Measurements from ENCODE around the gene STX19.

STX19 gene

DNA sequence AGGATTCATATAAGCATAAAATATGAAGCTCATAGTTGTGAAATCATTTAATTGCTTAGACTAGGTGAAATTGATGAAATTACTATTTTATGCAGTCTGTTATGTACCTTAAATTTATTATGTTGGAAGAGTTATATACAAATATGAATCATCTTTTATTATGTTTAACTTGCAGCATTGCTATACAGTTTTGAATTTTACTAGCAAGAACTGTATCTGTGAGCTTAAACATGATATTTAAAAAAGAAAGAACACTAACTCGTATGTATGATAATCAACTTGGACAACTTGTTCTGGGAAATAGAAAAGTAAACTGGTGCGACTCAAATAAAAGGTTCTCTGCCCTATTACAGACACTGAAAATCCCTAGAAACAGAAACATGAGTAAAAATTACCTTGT, 1.8 kb downstream of the STX19 start:
- no peak for DNase-seq

- no peak for DNase-seq
Measured at GRCh38 chr3:94024385-94024784, 4.0 kb downstream of the STX19 start.

GRCh38 chr3:94020293-94020692, 8.1 kb downstream of the STX19 start:
- DNase-seq: no peak

DNA sequence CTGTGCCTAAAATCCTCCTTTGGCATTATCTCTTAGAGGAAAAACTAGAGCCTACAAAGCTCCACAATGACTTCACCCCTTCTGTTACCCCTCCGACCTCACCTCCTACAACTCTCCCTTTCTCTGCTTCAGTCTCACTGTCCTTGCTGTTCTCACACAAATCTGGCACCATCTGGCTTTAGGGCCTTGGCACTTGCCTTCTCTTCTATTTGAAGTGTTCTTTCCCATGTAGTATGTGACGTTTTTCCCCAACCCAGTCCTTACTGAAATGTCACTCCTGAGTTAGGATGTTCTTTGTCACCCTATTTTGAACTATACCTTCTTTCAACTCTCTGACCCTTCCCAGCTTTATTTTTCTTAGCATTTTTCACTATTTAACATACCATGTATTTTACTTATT, 8.7 kb downstream of the STX19 start:
- DNase-seq: no peak

DNA sequence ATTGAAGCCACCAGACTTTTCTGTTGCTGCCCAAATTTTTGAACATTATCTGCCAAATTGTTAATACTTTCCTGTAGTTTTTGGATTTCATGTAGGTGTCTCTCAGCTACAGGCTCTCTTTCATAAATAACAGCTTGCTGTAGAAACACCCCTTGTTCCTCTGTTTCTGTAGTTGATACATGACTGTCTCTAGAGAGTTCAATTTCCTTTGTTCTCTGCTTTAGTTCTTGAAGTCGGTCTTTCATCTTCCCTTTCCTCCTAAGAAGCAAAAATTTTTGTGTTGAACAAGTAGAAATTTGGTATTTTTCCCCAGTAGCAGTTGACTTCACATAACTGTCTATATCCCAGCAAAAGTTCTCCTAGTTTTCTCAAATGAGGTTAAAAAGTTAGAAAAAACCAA, 13.4 kb downstream of the STX19 start:
- DNase-seq: no peak

- DNase-seq: no peak
Measured at GRCh38 chr3:94012185-94012584, 16.2 kb downstream of the STX19 start.

GRCh38 chr3:94011233-94011711, 17.1 kb downstream of the STX19 start:
- no peak for DNase-seq

DNA sequence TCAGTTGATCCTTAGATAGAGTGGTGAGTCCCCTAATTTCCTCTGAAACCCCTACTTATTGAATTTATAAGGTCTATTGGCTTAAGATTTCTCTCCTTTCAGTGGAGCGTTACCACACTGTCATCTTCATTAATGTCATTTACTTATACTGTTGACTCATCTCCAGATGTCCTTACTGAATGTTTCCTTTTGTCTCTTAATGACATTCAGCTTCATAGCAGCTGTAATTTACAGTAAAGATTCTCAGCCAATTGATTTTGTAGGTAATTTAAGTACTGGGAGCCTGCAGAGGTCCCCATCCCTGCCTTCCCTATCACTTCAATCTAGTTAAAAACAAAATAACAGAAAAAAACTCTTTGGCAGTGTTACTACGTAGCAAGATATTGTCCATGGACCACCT, 18.8 kb downstream of the STX19 start:
- DNase-seq: no peak

- DNase-seq: no peak
Measured at GRCh38 chr3:94008253-94008652, 20.1 kb downstream of the STX19 start.

- no peak for DNase-seq
Measured at GRCh38 chr3:94004301-94004910, 24.0 kb downstream of the STX19 start.

- no peak for DNase-seq
Measured at GRCh38 chr3:94001827-94002495, 26.4 kb downstream of the STX19 start.

DNA sequence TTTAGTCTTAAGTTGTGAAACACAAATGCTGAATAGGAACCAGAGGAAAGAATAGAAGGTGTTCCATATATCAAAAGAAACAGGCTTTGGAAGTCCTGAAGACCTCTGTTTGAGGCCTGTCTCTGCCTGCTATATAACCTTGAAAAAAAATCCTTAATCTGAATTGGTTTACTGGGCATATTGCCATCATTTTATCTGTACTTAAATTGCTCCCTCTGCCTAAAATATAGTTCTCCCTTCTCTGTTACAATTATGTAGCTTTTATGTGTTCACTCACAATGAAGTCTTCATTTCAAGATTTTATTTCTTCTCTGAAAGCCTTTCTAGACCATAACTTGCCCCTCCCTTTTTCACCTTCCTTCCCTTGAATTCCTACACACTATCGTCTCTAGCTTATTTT, 27.2 kb downstream of the STX19 start:
- DNase-seq: no peak

GRCh38 chr3:93994056-93994455, 34.3 kb downstream of the STX19 start:
- no peak for DNase-seq

DNA sequence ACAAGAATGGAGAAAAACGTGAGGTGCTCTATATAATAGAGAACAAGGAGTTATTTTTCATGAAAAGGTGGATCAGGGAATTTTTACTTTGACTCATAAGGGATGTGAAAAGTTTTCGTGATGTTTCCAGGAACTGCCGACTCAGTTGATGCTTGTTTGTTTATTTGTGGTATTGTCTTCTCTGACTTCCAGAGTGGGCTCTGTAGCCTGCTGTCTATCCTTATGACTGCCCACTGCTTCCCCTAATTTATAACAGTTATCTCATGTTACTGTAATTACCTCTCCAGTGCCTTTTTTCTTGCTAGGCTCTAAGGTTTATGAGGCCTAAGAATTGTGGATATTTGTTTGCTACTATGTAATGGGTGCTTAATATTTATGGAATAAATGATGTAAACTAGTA, 36.2 kb downstream of the STX19 start:
- no peak for DNase-seq

DNA sequence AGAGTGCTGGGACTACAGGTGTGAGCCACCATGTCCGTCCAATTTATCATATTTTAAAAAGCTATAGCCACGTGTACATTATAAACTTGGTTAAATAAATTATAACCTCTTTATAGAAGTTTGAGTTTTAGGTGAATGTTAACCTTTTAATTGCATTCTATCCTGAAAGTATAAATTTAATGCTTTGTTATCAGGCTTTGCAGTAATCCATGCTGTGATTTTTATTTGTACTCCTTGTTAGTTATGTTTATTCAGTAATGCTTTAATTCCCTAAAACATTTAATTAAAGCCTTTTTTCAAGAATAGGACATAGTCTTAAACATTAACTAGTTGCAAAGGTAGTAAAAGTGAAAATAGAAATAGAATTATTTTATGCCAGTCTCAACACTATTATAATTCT, 36.8 kb downstream of the STX19 start:
- no peak for DNase-seq

DNA sequence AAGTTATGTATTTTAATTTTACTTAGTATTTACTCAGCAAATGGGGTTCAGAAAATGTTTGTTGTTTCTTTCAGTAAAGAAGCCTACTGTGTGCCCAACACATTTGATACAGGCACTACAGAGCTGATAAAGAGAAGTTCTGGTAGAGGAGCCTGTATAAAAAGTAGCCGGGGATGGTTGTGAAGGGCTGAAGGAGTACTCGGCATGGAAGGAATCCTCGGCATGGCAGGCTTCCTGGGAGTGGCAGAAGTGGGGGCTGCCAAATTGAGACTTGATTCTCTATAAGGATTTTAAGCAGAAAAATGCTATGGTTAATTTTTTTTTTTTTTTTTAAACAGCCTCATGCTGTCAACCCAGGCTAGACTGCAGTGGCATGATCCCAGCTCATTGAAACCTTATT, 39.2 kb downstream of the STX19 start:
- no peak for DNase-seq

DNA sequence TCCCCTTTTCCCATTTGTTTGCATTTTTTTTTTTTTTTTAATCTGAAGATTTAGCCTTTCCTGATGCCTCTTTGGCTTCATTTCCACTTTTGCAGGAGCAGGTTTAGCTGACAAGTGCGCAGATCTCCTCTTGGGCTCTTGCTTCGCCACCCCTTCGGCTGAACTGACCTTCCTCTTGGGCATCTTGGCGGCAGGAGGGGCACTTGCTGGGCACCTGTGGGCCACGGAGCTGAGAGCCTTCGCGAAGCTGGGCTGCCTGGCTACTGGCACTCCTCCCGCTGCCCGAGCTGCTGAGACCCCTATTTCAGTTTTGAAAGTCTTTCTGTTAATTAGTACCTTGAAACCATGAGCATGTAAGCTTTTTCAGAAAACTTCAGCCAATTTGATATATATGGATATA, 39.6 kb downstream of the STX19 start:
- DNase-seq: no peak

- DNase-seq: no peak
Measured at GRCh38 chr3:93988283-93988682, 40.1 kb downstream of the STX19 start.

DNA sequence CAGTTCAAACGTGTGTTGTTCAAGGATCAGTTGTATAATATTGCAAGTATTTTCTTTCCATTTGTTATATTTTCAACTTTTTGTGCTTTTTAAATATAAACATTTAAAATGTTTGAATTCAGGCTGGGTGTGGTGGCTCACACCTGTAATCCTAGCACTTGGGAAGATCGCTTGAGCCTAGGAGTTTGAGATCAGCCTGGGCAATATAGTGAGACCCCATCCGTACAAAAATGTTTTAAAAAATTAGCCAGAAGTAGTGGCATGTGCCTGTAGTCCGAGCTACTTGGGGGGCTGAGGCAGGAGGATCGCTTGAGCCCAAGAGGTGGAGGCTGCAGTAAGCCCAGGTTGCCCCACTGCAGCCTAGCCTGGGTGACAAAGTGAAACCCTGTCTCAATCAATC, 43.8 kb downstream of the STX19 start:
- no peak for DNase-seq

DNA sequence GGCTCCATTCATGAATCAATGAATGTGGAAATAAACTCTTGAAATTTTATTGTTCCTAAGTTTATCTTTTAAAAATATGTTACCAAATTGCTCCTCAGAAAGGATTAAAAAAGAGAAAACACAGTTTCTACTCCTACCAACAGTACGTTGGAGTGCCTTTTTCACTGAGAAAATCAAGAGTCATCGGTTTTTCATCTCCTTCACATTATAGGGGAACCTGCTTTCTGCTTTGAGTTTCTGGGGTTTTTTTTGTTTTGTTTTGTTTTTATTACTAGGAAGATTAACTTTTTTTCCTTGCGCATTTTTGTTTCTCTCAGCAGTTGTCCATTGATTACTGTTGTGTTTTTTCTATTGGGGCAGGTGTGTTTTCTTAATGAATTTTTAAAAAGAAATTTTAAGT, 45.0 kb downstream of the STX19 start:
- no peak for DNase-seq

- no peak for DNase-seq
Measured at GRCh38 chr3:93981649-93982048, 46.7 kb downstream of the STX19 start.

DNA sequence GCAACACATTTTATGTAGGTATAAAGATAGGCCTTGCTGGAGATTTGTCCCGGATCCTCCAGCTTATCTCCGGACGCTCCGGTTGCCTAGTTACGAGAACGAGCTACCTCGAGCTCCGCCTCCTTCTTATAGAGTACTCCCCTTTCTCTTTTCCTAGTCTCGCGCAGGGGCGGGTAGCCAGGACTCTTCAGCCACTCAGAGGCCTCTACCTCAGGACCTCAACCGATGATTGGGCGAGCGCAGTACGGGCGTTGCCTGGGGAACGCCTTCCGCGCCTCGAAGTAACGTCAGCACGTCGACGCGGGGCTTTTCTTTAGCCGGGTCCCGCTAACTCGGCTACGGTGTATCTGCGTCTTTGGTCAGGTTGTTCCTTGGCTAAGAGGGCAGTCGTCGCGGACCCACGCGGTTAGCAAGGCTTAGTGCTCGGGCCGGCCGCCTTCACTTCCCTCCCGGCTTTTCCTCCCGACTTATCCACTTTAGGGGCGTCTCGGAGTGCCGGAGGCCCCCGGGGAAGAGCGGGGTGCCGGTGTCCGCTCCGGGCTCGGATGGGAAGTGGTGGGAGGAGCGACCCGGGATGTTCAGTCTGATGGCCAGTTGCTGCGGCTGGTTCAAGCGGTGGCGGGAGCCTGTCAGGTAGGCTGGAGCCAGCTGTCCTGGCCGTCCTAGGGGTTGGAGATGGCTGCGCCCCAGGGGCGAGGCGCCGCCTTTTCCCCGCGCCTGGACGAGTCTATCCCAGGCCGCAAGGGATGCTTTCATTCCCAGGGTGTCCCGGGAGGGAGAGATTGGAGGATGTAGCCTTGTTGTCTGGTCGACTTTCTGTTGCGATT, 48.3 kb downstream of the STX19 start, which contains the start of gene ARL13B:
Gene ARL13B (plus strand): TSS at position 306 of the 827 bp plus-strand sequence. CDS start 269 bp downstream, at position 575.
- DNase-seq: peak; percentile 92 to 94
